Testis (tissue), 3 donors: ENCODE data around the gene SNX18. TPM values are rescaled to one million over a fixed set of nuclear protein-coding genes. Genes with fewer than 3 reads are reported as not detected.

Experiments
- DNase-seq: peaks from one replicate; pipeline ENCODE4 v3.0.0-alpha.2; 2019
- H3K27ac ChIP-seq, 2 donors: fragments of 200-600 bp; sonication (generic); one replicate each; pipeline ENCODE4 v1.5.1; 2019
- H3K27me3 ChIP-seq: fragments of 200-600 bp; sonication (generic); one replicate; pipeline ENCODE4 v1.5.1; 2019
- H3K36me3 ChIP-seq: fragments of 200-600 bp; sonication (generic); one replicate; pipeline ENCODE4 v1.5.1; 2017; ENCODE audit warnings: low read depth; ENCODE audit errors: missing control alignments
- H3K4me1 ChIP-seq: fragments of 200-600 bp; sonication (generic); one replicate; pipeline ENCODE4 v1.5.1; 2019
- H3K4me3 ChIP-seq, 2 donors: fragments of 200-600 bp; sonication (generic); one replicate each; pipeline ENCODE4 v1.5.1; 2017 to 2019
- H3K9me3 ChIP-seq: fragments of 200-600 bp; sonication (generic); one replicate; pipeline ENCODE4 v1.5.1; 2017
- CTCF ChIP-seq, 3 experiments: fragments of 450-650 bp in 2 of 3; fragments of 200-600 bp in 1 of 3; sonication (generic) in 1 of 3; IDR thresholded peaks; one replicate each; pipeline ENCODE4 v1.5.1; 2016 to 2019; ENCODE audit warnings: antibody characterized with exemption in 3 of 3, mild to moderate bottlenecking in 2 of 3, moderate library complexity in 1 of 3
- POLR2A ChIP-seq: fragments of 450-650 bp; IDR thresholded peaks from one replicate; pipeline ENCODE4 v1.6.1; 2017; ENCODE audit warnings: antibody characterized with exemption, mild to moderate bottlenecking, moderate library complexity
- WGBS, 2 donors: methylation state at CpG; one replicate each; pipeline ENCODE4 v1.1.5; 2018; 5-methylcytosine and 5-hydroxymethylcytosine counted together
- intact Hi-C: fragments of 100-400 bp; cut with DNase I; formaldehyde crosslinking; loops from one replicate; pipeline ENCODE4 v1.15.1; 2023; ENCODE audit warnings: low total_unique reads
- polyA plus RNA-seq: library from polyadenylated mRNA; stranded (reverse); fragments of 350-450 nt; fragmentation: Illumina TruSeq; extraction: RNeasy Lipid Tissue Mini Kit (QIAGEN cat#74804); gene quantifications from one replicate; pipeline ENCODE4 v1.2.3, GENCODE V29; 2014; ENCODE audit warnings: low read depth, low replicate concordance; ENCODE audit not compliant: insufficient read depth
- total RNA-seq, 2 donors: library from RNA; depleted of rRNA; stranded (reverse); fragments of >200 nt; gene quantifications; one replicate each; pipeline ENCODE4 v1.2.3, GENCODE V29; 2016

SNX18 gene
- total and polyA plus RNA-seq, 3 donors from 2014 or later = 17.5 to 99.7 (median 71.9) TPM

- peak overlapping the region in 1 of 2 donors; percentile 2 for H3K27ac ChIP-seq
- TF ChIP-seq CTCF (IDR thresholded peaks at IDR 0.05) (no peak), POLR2A (no peak)
- no peak for DNase-seq
- H3K4me3 ChIP-seq = no peak overlapping the region
- H3K4me1 ChIP-seq = peaks cover 37% of the 10 kb centered on the region
- H3K27me3 ChIP-seq = no peaks in the 10 kb centered on the region
- H3K36me3 ChIP-seq = no peaks in the 10 kb centered on the region
- 64 to 71% methylated on average over 6 of the region's 6 CpGs for WGBS, 2 donors
- H3K9me3 ChIP-seq = no peaks in the 10 kb centered on the region
- intact Hi-C loops = no loop called here
Observed at GRCh38 chr5:54525692-54526091, 8.1 kb downstream of the SNX18 start.

- Histone ChIP-seq H3K9me3 (no peaks in the 10 kb centered on the region), H3K4me1 (peaks cover 30% of the 10 kb centered on the region), H3K27ac (no peak overlapping the region), H3K4me3 (no peak overlapping the region), H3K27me3 (no peaks in the 10 kb centered on the region), H3K36me3 (no peaks in the 10 kb centered on the region)
- TF ChIP-seq POLR2A = no peak
- TF ChIP-seq CTCF (IDR thresholded peaks at IDR 0.05) = no peak
- intact Hi-C loops = no loop called here
- WGBS, 2 donors = 74 to 83% methylated on average over 6 of the region's 6 CpGs
- no peak for DNase-seq
Observed at GRCh38 chr5:54526604-54527288, 9.2 kb downstream of the SNX18 start.

DNA sequence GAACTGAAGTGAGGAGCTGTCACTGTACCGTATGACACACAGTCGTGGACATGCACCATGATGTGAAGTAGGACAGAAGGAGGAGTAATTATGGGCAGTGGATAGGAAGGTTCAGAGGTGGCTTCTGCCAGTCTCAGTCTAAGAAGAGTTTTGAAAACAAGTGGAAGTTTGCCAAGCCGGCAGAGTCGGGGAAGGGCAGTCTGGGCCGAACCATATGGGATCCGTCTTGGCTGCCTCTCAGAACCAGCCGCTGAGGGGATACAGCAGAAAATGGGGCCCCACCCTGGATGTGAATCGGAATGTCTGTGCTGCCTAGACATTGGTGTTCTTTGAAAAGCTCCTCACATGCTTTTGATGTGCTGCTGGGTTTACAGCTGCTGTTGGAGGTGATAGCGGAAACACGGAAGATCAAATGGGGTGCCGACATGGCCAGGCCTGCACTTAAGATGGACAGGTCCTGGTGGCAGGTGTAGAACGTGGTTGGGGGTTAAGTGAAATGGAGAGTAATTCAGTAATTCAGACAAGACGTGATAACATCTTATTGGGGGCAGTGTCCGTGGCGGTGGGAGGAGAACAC lies 11.2 kb downstream of the SNX18 start:
- H3K36me3 ChIP-seq = no peaks in the 10 kb centered on the region
- no peaks in the 10 kb centered on the region for H3K27me3 ChIP-seq
- no peaks in the 10 kb centered on the region for H3K9me3 ChIP-seq
- H3K4me1 ChIP-seq = peaks cover 32% of the 10 kb centered on the region
- H3K27ac ChIP-seq = no peak overlapping the region
- intact Hi-C loops = no loop called here
- no peak overlapping the region for H3K4me3 ChIP-seq
- TF ChIP-seq CTCF (IDR thresholded peaks at IDR 0.05) (no peak), POLR2A (no peak)
- WGBS, 2 donors = 81 to 84% methylated on average over 15 of the region's 15 CpGs
- DNase-seq = no peak

- H3K4me1 ChIP-seq = peaks cover 39% of the 10 kb centered on the region
- 64 to 66% methylated on average over 2 of the region's 2 CpGs for WGBS, 2 donors
- H3K27ac ChIP-seq = no peak overlapping the region
- H3K9me3 ChIP-seq = no peaks in the 10 kb centered on the region
- TF ChIP-seq POLR2A = no peak
- TF ChIP-seq CTCF (IDR thresholded peaks at IDR 0.05) = no peak
- intact Hi-C loops = no loop called here
- H3K27me3 ChIP-seq = no peaks in the 10 kb centered on the region
- H3K4me3 ChIP-seq = no peak overlapping the region
- DNase-seq = no peak
- no peaks in the 10 kb centered on the region for H3K36me3 ChIP-seq
Observed at GRCh38 chr5:54529565-54529964, 12.0 kb downstream of the SNX18 start.

- no peak for DNase-seq
- Histone ChIP-seq H3K4me3 (no peak overlapping the region), H3K4me1 (peaks cover 28% of the 10 kb centered on the region), H3K9me3 (no peaks in the 10 kb centered on the region), H3K27me3 (no peaks in the 10 kb centered on the region), H3K36me3 (no peaks in the 10 kb centered on the region), H3K27ac (no peak overlapping the region)
- intact Hi-C loops = no loop called here
- 70 to 80% methylated on average over 12 of the region's 12 CpGs for WGBS, 2 donors
- TF ChIP-seq POLR2A (no peak), CTCF (IDR thresholded peaks at IDR 0.05) (no peak)
Observed at GRCh38 chr5:54531546-54531945, 14.0 kb downstream of the SNX18 start.
